Panc1 (cell line): Measurements from ENCODE around the gene BLTP2.

ENCODE experiments used
- POLR2AphosphoS5 ChIP-seq: IDR thresholded peaks from 2 replicates; pipeline ENCODE4 v1.6.1; 2012; ENCODE audit warnings: mild to moderate bottlenecking, low read depth, low read length, moderate library complexity
- TCF7L2 ChIP-seq: IDR thresholded peaks from 2 replicates; pipeline ENCODE4 v1.6.1; 2011; ENCODE audit warnings: mild to moderate bottlenecking, low read depth, low read length, inconsistent platforms
- TF ChIP-seq, protein P1 (sequence below): fragments of 450-650 bp; IDR thresholded peaks from 2 replicates; pipeline ENCODE4 v1.5.1; 2017; ENCODE audit warnings: mild to moderate bottlenecking

DNA sequence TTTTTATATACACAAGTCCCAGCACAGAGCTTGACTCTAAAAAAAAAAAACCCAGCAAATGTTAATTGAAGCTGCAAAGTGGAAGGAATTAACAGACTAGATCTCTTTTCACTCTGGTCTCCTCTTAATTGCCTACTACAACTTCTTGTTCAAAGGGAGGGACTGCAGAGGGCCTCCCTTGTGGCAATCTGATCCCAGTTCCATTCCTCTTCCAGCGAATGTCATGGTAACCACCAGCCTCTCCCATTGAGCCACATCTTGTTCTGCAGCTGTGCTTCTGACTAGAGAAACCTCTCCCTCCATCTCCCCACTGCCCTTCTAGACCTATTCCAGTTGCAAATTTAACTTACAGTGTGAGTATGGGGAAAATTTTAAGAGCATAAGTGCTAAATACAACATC lies 22.9 kb upstream of the BLTP2 start:
- TF ChIP-seq TCF7L2 (no peak), POLR2AphosphoS5 (no peak)
- TF ChIP-seq, protein P1, sequence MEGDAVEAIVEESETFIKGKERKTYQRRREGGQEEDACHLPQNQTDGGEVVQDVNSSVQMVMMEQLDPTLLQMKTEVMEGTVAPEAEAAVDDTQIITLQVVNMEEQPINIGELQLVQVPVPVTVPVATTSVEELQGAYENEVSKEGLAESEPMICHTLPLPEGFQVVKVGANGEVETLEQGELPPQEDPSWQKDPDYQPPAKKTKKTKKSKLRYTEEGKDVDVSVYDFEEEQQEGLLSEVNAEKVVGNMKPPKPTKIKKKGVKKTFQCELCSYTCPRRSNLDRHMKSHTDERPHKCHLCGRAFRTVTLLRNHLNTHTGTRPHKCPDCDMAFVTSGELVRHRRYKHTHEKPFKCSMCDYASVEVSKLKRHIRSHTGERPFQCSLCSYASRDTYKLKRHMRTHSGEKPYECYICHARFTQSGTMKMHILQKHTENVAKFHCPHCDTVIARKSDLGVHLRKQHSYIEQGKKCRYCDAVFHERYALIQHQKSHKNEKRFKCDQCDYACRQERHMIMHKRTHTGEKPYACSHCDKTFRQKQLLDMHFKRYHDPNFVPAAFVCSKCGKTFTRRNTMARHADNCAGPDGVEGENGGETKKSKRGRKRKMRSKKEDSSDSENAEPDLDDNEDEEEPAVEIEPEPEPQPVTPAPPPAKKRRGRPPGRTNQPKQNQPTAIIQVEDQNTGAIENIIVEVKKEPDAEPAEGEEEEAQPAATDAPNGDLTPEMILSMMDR, result no peak
